Psoas muscle (tissue), 8 donors: ENCODE measurements around the gene CCL21. TPM values are rescaled to one million over a fixed set of nuclear protein-coding genes. Genes with fewer than 3 reads are reported as not detected.
A peak's percentile ranks its signal among the peaks of the same experiment; 100 is the strongest.

Experiments
- ATAC-seq, 4 donors: fragments of 200-7000 bp; cut with Tn5 transposase; one replicate each; pipeline ENCODE4 v1.9.1; 2020; ENCODE audit warnings: moderate library complexity in 3 of 4, mild to moderate bottlenecking in 2 of 4
- DNase-seq, 2 donors: peaks; one replicate each; pipeline ENCODE4 v3.0.0-alpha.2; 2020
- H3K27ac ChIP-seq: fragments of 200-600 bp; one replicate; pipeline ENCODE4 v1.8.0; 2022
- H3K27me3 ChIP-seq, 3 donors: fragments of 200-600 bp in 1 of 3; one replicate each; pipeline versions ENCODE4 v1.6.1 to v1.8.0; 2013 to 2022; ENCODE audit warnings: low read length in 2 of 3, mild to moderate bottlenecking in 2 of 3, moderate library complexity in 1 of 3; ENCODE audit not compliant: insufficient read depth in 3 of 3
- H3K36me3 ChIP-seq, 2 donors: fragments of 200-600 bp in 1 of 2; one replicate each; pipeline versions ENCODE4 v1.6.1 to v1.8.0; 2013 to 2022; ENCODE audit warnings: low read depth in 1 of 2, mild to moderate bottlenecking in 1 of 2, moderate library complexity in 1 of 2; ENCODE audit not compliant: insufficient read depth in 1 of 2
- H3K4me1 ChIP-seq: fragments of 200-600 bp; one replicate; pipeline ENCODE4 v1.8.0; 2022
- H3K4me3 ChIP-seq: fragments of 200-600 bp; one replicate; pipeline ENCODE4 v1.8.0; 2022; ENCODE audit warnings: mild to moderate bottlenecking
- H3K9me3 ChIP-seq: fragments of 200-600 bp; one replicate; pipeline ENCODE4 v1.8.0; 2022
- WGBS, 3 donors: extraction: QIAGEN DNeasy Blood & Tissue Kit; methylation state at CpG; one replicate each; pipeline versions ENCODE4 v1.1.6 to v1.1.7; 2013; 5-methylcytosine and 5-hydroxymethylcytosine counted together
- intact Hi-C, 2 donors: fragments of 100-400 bp; cut with DNase I; formaldehyde crosslinking; loops; one replicate each; pipeline versions ENCODE4 v1.11.0 to v1.14.2; 2022
- polyA plus RNA-seq, 3 donors: library from polyadenylated mRNA; stranded (reverse); fragments of 200-250 nt; gene quantifications; one replicate each; pipeline ENCODE4 v1.2.3, GENCODE V29; 2013
- total RNA-seq, 4 donors: library from RNA; stranded (reverse); fragmentation: NEBNext Ultra II Directional in 2 of 4; extraction: Animal tissue kit (Norgen Biotek cat#: 25700) in 2 of 4; gene quantifications; one replicate each; pipeline versions ENCODE4 v1.2.1 to v1.2.4, GENCODE V29; 2021 to 2023
- TF ChIP-seq, protein P1 (sequence below): fragments of 200-600 bp; IDR thresholded peaks from one replicate; pipeline ENCODE4 v1.8.0; 2022; ENCODE audit warnings: antibody characterized with exemption
- donor health status: healthy with polysubstance abuse.
- donor health status: DM: no; HTN: no; CAD: no; lungs with moderate emphysema.
- donor health status: Bipolar disorder and iron deficiency.
- donor health status: healthy.
- donor health status: DM: yes; HTN: yes; CAD: no.
- donor health status: DM: no; HTN: no; CAD: no.
- donor health status: DM: no; HTN: no; CAD: no.
- donor health status: DM: yes; HTN: yes; CAD: no.

The CCL21 gene
- total and polyA plus RNA-seq, 7 donors = 1.3 to 3.8 (median 2.9) TPM

DNA sequence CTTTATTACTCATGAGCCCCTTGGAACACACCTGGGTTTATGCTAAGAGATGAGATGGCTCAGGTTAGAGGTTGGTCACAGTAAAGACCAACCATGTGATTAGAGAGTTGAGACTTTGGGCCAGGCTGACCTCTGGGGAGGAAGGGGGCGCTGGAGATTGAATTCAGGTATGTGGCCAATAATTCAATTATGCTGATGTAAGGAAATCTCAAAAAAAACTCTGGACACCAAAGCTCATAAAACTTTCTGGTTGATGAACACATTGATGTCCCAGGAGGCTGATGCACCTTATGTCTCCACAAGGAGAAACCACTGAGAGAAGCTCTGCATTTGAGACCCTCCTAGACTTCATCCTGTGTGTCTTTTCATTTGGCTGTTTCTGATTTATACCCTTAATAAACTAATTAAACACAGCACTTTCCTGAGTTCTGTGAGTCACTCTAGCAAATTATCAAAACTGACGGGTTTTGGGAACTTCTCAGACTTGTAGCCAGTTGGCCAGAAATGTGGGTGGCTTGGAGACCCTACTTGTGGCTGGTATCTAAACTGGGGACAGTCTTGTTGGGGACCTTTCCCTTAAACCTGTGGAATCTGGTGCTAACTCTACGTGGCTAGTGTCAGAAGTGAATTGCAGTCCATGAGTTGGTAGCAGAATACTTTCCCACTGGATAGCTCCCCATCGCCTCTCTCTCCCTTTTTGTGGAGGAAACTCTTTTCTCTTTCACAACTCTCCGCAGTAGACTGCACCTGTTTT, 40.0 kb downstream of the CCL21 start:
- TF ChIP-seq, protein P1, sequence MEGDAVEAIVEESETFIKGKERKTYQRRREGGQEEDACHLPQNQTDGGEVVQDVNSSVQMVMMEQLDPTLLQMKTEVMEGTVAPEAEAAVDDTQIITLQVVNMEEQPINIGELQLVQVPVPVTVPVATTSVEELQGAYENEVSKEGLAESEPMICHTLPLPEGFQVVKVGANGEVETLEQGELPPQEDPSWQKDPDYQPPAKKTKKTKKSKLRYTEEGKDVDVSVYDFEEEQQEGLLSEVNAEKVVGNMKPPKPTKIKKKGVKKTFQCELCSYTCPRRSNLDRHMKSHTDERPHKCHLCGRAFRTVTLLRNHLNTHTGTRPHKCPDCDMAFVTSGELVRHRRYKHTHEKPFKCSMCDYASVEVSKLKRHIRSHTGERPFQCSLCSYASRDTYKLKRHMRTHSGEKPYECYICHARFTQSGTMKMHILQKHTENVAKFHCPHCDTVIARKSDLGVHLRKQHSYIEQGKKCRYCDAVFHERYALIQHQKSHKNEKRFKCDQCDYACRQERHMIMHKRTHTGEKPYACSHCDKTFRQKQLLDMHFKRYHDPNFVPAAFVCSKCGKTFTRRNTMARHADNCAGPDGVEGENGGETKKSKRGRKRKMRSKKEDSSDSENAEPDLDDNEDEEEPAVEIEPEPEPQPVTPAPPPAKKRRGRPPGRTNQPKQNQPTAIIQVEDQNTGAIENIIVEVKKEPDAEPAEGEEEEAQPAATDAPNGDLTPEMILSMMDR = no peak
- Histone ChIP-seq H3K36me3 (peaks cover 0 to 10% of the 10 kb centered on the region in 2 donors), H3K27me3 (no peaks in the 10 kb centered on the region), H3K9me3 (no peaks in the 10 kb centered on the region), H3K4me3 (no peak overlapping the region), H3K27ac (no peak overlapping the region), H3K4me1 (peaks cover 8% of the 10 kb centered on the region)
- no peak for DNase-seq
- WGBS, 3 donors = 67 to 87% (median 79%) methylated on average over 5 of the region's 5 CpGs
- intact Hi-C loops = no loop called here
- ATAC-seq = no peak

DNA sequence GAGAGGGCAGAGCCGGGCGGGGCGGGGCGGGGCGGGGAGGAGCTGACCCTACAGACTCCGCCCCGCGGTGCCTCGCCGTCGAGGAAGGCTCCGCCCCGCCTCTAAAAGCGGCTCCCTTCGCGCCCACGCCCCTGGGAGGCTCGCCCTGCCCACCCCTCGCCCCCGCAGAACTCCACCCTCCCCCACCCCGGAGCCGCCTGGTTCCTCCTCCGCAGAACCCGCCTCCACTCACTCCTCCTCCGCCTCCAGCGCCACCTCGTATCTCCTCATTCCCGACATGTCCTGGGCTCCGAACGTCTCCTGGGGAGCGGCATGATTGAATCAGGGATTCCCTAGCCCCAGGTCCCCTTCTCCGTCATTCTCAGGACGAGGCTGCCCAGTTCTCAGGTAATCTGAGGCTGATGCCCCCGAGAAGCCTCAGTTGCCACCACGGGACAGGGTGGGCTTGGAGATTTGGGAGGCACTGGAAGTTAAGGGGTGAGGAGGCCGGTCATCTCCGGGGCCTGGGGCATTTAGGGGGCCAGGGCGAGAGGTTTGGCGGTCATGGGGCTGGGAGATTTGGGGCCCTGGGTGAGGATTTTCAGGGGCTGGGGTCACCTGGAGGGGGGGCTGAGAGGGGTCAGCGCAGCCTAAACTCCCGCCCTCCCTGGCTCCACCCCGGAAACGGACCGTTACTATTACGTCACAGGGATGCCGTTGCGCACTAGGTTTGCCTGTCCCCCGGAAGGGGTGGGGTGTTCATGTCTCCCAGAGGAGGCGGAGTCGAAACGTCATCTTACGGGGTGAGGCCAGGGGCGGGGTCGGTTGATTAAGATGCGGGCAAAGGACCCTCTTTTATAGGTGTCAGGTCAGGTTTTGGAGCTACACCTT, 44.3 kb downstream of the CCL21 start:
- TF ChIP-seq, protein P1 = no peak
- intact Hi-C loops = no loop called here
- peak overlapping the region; percentile 82 for H3K4me3 ChIP-seq
- 2 to 3% (median 3%) methylated on average over 37 to 55 of the region's 55 CpGs for WGBS, 3 donors
- H3K9me3 ChIP-seq = no peaks in the 10 kb centered on the region
- H3K36me3 ChIP-seq = peaks cover 0 to 19% of the 10 kb centered on the region in 2 donors
- H3K4me1 ChIP-seq = peaks cover 8% of the 10 kb centered on the region
- DNase-seq (peak; percentile 93 to 97), ATAC-seq (peak; percentile 88 to 92 (median 90))
- H3K27ac ChIP-seq = peak overlapping the region; percentile 94
- H3K27me3 ChIP-seq = no peaks in the 10 kb centered on the region

DNA sequence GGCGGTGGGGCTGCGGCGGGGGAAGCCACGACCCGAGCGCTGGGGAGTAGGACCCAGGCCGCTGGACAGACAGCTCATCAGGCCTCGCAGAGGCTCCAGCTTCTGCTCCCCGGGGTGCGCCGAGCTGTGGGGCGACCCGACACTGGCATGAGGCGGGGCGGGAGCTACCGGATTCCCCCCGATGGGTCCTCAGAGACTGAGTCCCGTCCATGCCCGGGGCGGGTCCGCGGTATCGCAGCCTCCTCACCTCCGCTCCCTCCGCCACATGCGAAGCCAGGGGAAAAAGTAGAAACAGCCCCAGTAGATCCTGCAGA, 44.9 kb downstream of the CCL21 start:
- H3K27me3 ChIP-seq = no peaks in the 10 kb centered on the region
- peak overlapping the region; percentile 94 for H3K27ac ChIP-seq
- H3K36me3 ChIP-seq = peaks cover 0 to 25% of the 10 kb centered on the region in 2 donors
- TF ChIP-seq, protein P1 = no peak
- WGBS, 3 donors = 1 to 6% (median 3%) methylated on average over 21 to 26 of the region's 26 CpGs
- H3K4me3 ChIP-seq = peak overlapping the region; percentile 82
- ATAC-seq (peak in 2 of 4 donors; percentile 4 to 23), DNase-seq (no peak)
- intact Hi-C loops = no loop called here
- peaks cover 8% of the 10 kb centered on the region for H3K4me1 ChIP-seq
- H3K9me3 ChIP-seq = no peaks in the 10 kb centered on the region

DNA sequence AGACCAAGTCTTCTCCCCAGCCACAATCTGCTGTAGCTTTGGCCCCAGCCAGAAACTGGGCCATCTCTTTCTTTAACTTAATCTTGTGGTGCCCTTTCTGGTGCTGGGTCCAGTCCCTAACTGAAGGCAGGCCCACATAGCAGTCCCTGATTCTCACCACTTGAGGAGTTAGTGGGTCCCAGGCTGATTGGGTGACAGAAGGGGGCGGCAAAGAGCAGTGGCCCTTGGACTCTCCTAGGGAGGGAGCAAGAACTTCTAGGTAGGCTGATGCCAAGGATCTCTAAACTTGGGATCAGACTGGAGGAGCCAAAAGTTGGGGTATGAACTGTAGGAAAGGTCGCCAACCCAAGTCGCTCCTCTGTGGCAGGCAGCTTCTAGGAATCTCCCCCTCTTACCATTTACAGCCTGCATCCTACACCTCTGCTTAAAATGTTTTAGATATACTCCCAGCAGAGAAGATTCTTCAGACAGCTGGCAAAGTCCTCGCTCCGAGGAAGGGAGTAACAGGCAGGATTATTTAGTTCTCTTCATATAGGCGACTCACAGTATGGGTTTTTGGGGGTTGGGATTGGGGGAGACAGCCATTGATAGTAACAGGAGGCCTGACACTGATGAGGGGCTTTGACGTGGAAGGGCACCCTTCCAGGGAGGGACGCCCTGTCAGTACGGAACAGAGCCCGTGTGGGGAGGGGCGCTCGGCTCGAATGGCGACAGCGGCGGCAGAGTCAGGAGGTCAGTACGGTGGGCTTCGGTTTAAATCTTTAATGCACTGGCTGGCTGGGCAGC, 45.5 kb downstream of the CCL21 start:
- DNase-seq (peak; percentile 81 to 87), ATAC-seq (peak; percentile 56 to 71 (median 64))
- Histone ChIP-seq H3K36me3 (peaks cover 0 to 28% of the 10 kb centered on the region in 2 donors), H3K4me3 (peak overlapping the region; percentile 82), H3K4me1 (peaks cover 8% of the 10 kb centered on the region), H3K27ac (peak overlapping the region; percentile 94), H3K9me3 (no peaks in the 10 kb centered on the region), H3K27me3 (no peaks in the 10 kb centered on the region)
- WGBS, 3 donors = 13 to 22% (median 15%) methylated on average over 18 of the region's 18 CpGs
- TF ChIP-seq, protein P1 = peak; percentile 67
- intact Hi-C loops = no loop called here
